Hepatocyte (in vitro differentiated cells): ENCODE data around the gene STAC2. TPM values are rescaled to one million over a fixed set of nuclear protein-coding genes. Genes with fewer than 3 reads are reported as not detected.

Source experiments
- DNase-seq: peaks from one replicate; pipeline ENCODE4 v3.0.0-alpha.2; 2016; ENCODE audit warnings: low spot score
- H2AFZ ChIP-seq: fragments of 200-600 bp; sonication (generic); 2 replicates; pipeline ENCODE4 v1.6.0; 2016; ENCODE audit warnings: antibody characterized with exemption, mild to moderate bottlenecking
- H3K27ac ChIP-seq: fragments of 200-600 bp; sonication (generic); 2 replicates; pipeline ENCODE4 v1.5.1; 2016; ENCODE audit warnings: mild to moderate bottlenecking
- H3K27me3 ChIP-seq: fragments of 200-600 bp; sonication (generic); 2 replicates; pipeline ENCODE4 v1.6.1; 2016
- H3K36me3 ChIP-seq: fragments of 200-600 bp; sonication (generic); replicated peaks from 2 replicates; pipeline ENCODE4 v1.5.1; 2016; ENCODE audit warnings: low read depth; ENCODE audit not compliant: insufficient read depth
- H3K4me1 ChIP-seq: fragments of 200-600 bp; sonication (generic); 2 replicates; pipeline ENCODE4 v1.5.1; 2016; ENCODE audit warnings: mild to moderate bottlenecking, moderate library complexity; ENCODE audit not compliant: insufficient read depth
- H3K4me2 ChIP-seq: fragments of 200-600 bp; sonication (generic); 2 replicates; pipeline ENCODE4 v1.6.0; 2016
- H3K4me3 ChIP-seq: fragments of 200-600 bp; sonication (generic); 2 replicates; pipeline ENCODE4 v1.5.1; 2016; ENCODE audit warnings: mild to moderate bottlenecking
- H3K79me2 ChIP-seq: fragments of 200-600 bp; sonication (generic); 2 replicates; pipeline ENCODE4 v1.6.0; 2017; ENCODE audit warnings: mild to moderate bottlenecking
- H3K9me2 ChIP-seq: fragments of 200-600 bp; sonication (generic); replicated peaks from 2 replicates; pipeline ENCODE4 v1.6.0; 2017; ENCODE audit warnings: mild to moderate bottlenecking; ENCODE audit not compliant: insufficient read depth
- H3K9me3 ChIP-seq: fragments of 200-600 bp; sonication (generic); 2 replicates; pipeline ENCODE4 v1.5.1; 2016; ENCODE audit warnings: low read depth, mild to moderate bottlenecking
- H4K20me1 ChIP-seq: fragments of 200-600 bp; sonication (generic); 2 replicates; pipeline ENCODE4 v1.6.0; 2016; ENCODE audit warnings: mild to moderate bottlenecking; ENCODE audit not compliant: insufficient read depth, poor library complexity, severe bottlenecking
- EZH2 ChIP-seq: fragments of 200-600 bp; sonication (generic); IDR thresholded peaks from 2 replicates; pipeline ENCODE4 v1.6.1; 2016; ENCODE audit warnings: antibody characterized with exemption, mild to moderate bottlenecking, borderline replicate concordance
- EZH2phosphoT487 ChIP-seq: fragments of 200-600 bp; sonication (generic); IDR thresholded peaks from one replicate; pipeline ENCODE4 v1.6.1; 2018; ENCODE audit warnings: antibody characterized with exemption, mild to moderate bottlenecking, low read depth, moderate library complexity; ENCODE audit not compliant: unreplicated experiment, severe bottlenecking
- WGBS: methylation state at CpG from one replicate; pipeline ENCODE4 v1.1.6; 2016; ENCODE audit warnings: low lambda C conversion rate; ENCODE audit errors: missing lambda C conversion rate; 5-methylcytosine and 5-hydroxymethylcytosine counted together
- polyA plus RNA-seq: library from polyadenylated mRNA; unstranded; fragments of >200 nt; fragmentation: Nextera tagmentation; extraction: Ambion mirVana; gene quantifications from 2 replicates; pipeline ENCODE4 v1.2.1, GENCODE V29; 2016
- total RNA-seq: library from RNA; depleted of rRNA; stranded (reverse); fragments of >200 nt; gene quantifications from 2 replicates; pipeline ENCODE4 v1.2.3, GENCODE V29; 2014
- TF ChIP-seq, protein P1 (sequence below): fragments of 200-600 bp; sonication (generic); IDR thresholded peaks from 2 replicates; pipeline ENCODE4 v1.5.1; 2016; ENCODE audit warnings: antibody characterized with exemption, mild to moderate bottlenecking; ENCODE audit not compliant: poor library complexity

Gene STAC2
- total and polyA plus RNA-seq, 2 experiments from 2014 or later: 0.31 TPM; not detected in 1

- WGBS: 47% methylated on average over 10 of the region's 24 CpGs
- TF ChIP-seq EZH2phosphoT487 (no peak), EZH2 (no peak)
- TF ChIP-seq, protein P1, sequence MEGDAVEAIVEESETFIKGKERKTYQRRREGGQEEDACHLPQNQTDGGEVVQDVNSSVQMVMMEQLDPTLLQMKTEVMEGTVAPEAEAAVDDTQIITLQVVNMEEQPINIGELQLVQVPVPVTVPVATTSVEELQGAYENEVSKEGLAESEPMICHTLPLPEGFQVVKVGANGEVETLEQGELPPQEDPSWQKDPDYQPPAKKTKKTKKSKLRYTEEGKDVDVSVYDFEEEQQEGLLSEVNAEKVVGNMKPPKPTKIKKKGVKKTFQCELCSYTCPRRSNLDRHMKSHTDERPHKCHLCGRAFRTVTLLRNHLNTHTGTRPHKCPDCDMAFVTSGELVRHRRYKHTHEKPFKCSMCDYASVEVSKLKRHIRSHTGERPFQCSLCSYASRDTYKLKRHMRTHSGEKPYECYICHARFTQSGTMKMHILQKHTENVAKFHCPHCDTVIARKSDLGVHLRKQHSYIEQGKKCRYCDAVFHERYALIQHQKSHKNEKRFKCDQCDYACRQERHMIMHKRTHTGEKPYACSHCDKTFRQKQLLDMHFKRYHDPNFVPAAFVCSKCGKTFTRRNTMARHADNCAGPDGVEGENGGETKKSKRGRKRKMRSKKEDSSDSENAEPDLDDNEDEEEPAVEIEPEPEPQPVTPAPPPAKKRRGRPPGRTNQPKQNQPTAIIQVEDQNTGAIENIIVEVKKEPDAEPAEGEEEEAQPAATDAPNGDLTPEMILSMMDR: no peak
- no peaks in the 10 kb centered on the region for H3K36me3 ChIP-seq
- no peaks in the 10 kb centered on the region for H3K9me3 ChIP-seq
- H3K4me1 ChIP-seq: peaks cover 10% of the 10 kb centered on the region
- peak; percentile 76 for DNase-seq
- H3K4me2 ChIP-seq: peak overlapping the region; percentile 94
- H3K4me3 ChIP-seq: peak overlapping the region; percentile 27
- H4K20me1 ChIP-seq: no peaks in the 10 kb centered on the region
- H3K27me3 ChIP-seq: peaks cover 53% of the 10 kb centered on the region
- H3K9me2 ChIP-seq: no peaks in the 10 kb centered on the region
- H3K79me2 ChIP-seq: no peaks in the 10 kb centered on the region
- no peak overlapping the region for H3K27ac ChIP-seq
- peak overlapping the region; percentile 66 for H2AFZ ChIP-seq
Measured at GRCh38 chr17:39225959-39226683, 376 bp upstream of the STAC2 start.

- no peaks in the 10 kb centered on the region for H3K79me2 ChIP-seq
- H3K4me2 ChIP-seq: peak overlapping the region; percentile 94
- TF ChIP-seq EZH2phosphoT487 (peak; percentile 73), EZH2 (peak; percentile 62)
- TF ChIP-seq, protein P1: no peak
- no peaks in the 10 kb centered on the region for H3K36me3 ChIP-seq
- peak overlapping the region; percentile 66 for H2AFZ ChIP-seq
- DNase-seq: no peak
- peaks cover 54% of the 10 kb centered on the region for H3K27me3 ChIP-seq
- H3K4me3 ChIP-seq: no peak overlapping the region
- 4% methylated on average over 64 of the region's 68 CpGs for WGBS
- no peaks in the 10 kb centered on the region for H3K9me3 ChIP-seq
- H3K4me1 ChIP-seq: peaks cover 10% of the 10 kb centered on the region
- H3K27ac ChIP-seq: no peak overlapping the region
- H4K20me1 ChIP-seq: no peaks in the 10 kb centered on the region
- no peaks in the 10 kb centered on the region for H3K9me2 ChIP-seq
Measured at GRCh38 chr17:39224778-39225307, 902 bp downstream of the STAC2 start.

DNA sequence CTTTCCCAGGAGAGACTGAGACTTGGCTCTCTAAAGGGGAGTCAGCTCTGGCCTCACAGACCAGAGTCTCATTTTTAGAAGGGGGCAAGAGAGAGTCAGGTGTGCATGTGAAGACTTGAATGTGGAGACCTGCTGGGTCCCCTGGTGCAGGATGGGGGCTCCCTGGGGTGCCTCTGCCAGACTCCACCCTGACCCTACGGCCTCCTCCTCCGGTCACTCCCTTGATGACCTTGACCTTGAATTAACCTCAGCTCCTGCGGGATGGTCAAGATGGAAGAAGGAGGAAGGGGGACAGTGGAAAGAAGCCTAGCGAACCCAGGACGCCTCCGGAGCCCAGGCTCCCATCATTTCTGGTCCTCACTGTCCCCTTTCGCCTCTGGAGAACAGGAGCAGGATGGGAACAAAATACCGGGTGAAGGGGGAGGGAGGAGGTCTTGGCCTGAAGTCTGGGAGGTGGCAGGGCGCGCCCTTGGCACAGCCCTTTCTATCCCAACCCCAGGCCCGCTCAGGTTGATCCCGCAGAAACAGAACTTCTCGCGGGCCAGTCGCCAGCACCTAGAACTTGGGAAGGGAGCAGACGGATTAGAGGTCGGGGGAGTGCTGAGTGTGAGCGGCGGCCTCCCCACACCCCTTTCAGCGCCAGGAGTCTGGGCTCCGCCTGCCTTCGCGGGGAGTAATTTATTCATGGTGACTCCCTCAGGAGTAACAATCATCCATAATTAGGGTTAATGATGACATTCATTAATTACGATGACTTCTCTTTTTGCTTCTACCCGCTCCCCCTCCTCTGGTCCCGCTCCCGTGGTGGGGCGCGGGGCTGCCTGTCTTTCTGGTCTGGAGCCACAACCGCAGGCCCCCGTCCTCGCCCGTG, 1.6 kb downstream of the STAC2 start:
- Histone ChIP-seq H3K4me2 (peak overlapping the region; percentile 94), H3K36me3 (no peaks in the 10 kb centered on the region), H4K20me1 (no peaks in the 10 kb centered on the region), H3K4me3 (no peak overlapping the region), H3K9me2 (no peaks in the 10 kb centered on the region), H2AFZ (peak overlapping the region; percentile 31), H3K27me3 (peaks cover 61% of the 10 kb centered on the region), H3K4me1 (peaks cover 10% of the 10 kb centered on the region), H3K9me3 (no peaks in the 10 kb centered on the region), H3K79me2 (no peaks in the 10 kb centered on the region), H3K27ac (no peak overlapping the region)
- no peak for DNase-seq
- WGBS: 25% methylated on average over 33 of the region's 33 CpGs
- TF ChIP-seq EZH2phosphoT487: no peak
- TF ChIP-seq, protein P1: no peak
- TF ChIP-seq EZH2: no peak
